Activated naive CD4-positive, alpha-beta T cell treated with anti-CD3 and anti-CD28 coated beads, Interleukin-2, amount 50 U/mL, for 72 hours (primary cell): ENCODE measurements around the gene GMDS. TPM values are rescaled to one million over a fixed set of nuclear protein-coding genes. Genes with fewer than 3 reads are reported as not detected.

Source experiments
- ATAC-seq, 2 donors: fragments of 150-1000 bp; cut with Tn5 transposase; 2 replicates each; pipeline ENCODE4 v1.10.0; 2021; ENCODE audit warnings: mild to moderate bottlenecking in 2 of 2, moderate library complexity in 2 of 2
- DNase-seq, 2 donors: peaks; one replicate each; pipeline ENCODE4 v3.0.0; 2021 to 2022; ENCODE audit warnings: low spot score in 2 of 2
- H3K27ac Mint-ChIP-seq, 2 donors: one replicate each; pipeline ENCODE4 v1.8.0; 2022; ENCODE audit warnings: mild to moderate bottlenecking in 2 of 2, mixed read lengths in 2 of 2
- H3K36me3 Mint-ChIP-seq, 2 donors: one replicate each; pipeline ENCODE4 v1.8.0; 2022; ENCODE audit warnings: mixed read lengths in 2 of 2
- H3K9me3 Mint-ChIP-seq, 2 donors: one replicate each; pipeline ENCODE4 v1.8.0; 2022; ENCODE audit warnings: mixed read lengths in 2 of 2
- total RNA-seq, 2 donors: library from RNA; stranded (reverse); gene quantifications; one replicate each; pipeline ENCODE4 v1.2.3, GENCODE V29; 2022

Gene GMDS
- total RNA-seq, 2 donors from 2014 or later: 23.9 to 37.6 TPM

GRCh38 chr6:2141644-2142290 is 103.6 kb downstream of the GMDS start:
- Mint-ChIP-seq H3K9me3 (no peaks in the 10 kb centered on the region), H3K36me3 (no peaks in the 10 kb centered on the region), H3K27ac (no peak overlapping the region)
- ATAC-seq: no peak
- no peak for DNase-seq

DNA sequence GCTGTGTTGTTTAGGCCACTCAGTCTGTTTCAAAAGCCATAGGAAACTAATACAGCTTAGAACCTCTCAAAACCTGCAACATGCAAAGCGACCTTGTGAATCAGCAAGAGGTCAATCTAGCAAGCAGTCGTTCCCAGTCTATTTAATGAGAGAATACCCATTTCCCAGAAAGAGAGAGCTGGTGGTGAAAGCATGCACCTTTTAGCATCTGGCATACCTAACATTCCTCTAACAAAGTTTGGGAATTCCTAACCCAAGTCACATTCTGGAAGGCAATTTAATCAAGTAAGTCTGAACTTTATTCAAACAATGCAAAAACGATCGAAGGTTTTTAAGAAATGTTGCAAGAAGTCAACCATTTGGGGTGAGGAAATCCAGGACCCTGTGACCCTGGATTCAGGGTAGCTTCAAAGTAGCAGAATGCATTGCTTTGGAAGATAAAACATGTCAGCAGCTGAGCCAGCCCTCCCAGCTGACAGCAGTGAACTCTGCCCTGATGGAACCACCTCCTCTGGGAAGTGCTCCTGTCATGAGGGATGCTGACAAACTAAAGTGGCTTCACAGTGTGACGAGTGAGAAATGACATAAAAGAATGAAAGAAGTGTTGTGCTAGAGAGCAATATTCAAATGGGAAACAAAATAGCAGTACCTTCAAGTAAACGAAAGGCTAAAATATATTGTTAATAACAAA is 104.8 kb downstream of the GMDS start:
- Mint-ChIP-seq H3K27ac (no peak overlapping the region), H3K36me3 (no peaks in the 10 kb centered on the region), H3K9me3 (no peaks in the 10 kb centered on the region)
- ATAC-seq: no peak
- no peak for DNase-seq

GRCh38 chr6:2135401-2135800 is 110.0 kb downstream of the GMDS start:
- H3K27ac Mint-ChIP-seq: no peak overlapping the region
- no peak for DNase-seq
- ATAC-seq: no peak
- H3K9me3 Mint-ChIP-seq: no peaks in the 10 kb centered on the region
- no peaks in the 10 kb centered on the region for H3K36me3 Mint-ChIP-seq

DNA sequence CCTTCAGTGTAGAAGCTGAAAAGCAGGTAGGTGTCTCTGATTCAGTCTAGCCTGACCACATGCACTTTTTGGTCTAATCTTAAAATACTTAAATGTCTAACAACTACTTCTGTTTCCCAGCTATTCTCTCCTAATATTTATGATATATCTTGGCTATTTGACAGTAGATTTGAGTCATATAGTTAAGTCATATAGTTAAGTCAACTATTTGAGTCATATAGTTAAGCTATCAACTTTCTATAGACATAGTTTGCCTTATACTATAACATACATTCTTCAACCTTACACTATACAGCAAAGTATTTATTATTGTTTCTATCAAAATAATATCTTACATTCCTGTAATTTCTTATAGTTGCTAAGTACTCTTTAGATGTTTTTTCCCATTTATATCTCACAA is 110.9 kb downstream of the GMDS start:
- ATAC-seq (no peak), DNase-seq (no peak)
- Mint-ChIP-seq H3K9me3 (no peaks in the 10 kb centered on the region), H3K36me3 (no peaks in the 10 kb centered on the region), H3K27ac (no peak overlapping the region)

DNA sequence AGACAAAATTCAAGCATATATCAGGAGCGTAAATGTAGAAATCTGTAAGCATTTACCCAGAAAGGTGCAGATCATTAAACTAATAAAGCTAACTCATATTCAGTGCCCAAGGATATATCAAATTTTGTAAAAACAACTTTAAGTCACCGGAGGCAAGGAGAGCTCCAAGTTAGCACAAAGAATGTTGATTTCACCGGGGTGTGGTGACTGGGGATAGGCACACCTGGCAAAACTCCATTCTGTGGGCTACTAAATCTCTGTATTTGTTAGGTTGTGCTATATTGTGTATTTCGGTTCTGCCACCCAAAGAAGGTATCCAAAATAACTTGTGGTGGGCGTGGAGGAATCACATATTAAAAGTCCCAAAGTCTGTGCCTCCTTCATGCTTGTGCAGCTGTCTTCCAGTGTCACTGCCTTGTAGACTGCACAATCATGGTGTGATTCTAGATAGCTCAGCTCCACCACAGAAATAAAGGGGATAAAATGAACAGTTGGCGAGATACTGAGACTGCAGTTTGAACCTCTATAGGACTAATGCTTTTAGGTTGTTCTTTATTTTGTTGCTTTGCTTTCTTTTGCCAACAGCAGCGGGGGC is 111.6 kb downstream of the GMDS start:
- ATAC-seq: no peak
- H3K36me3 Mint-ChIP-seq: no peaks in the 10 kb centered on the region
- no peak overlapping the region for H3K27ac Mint-ChIP-seq
- H3K9me3 Mint-ChIP-seq: no peaks in the 10 kb centered on the region
- no peak for DNase-seq

DNA sequence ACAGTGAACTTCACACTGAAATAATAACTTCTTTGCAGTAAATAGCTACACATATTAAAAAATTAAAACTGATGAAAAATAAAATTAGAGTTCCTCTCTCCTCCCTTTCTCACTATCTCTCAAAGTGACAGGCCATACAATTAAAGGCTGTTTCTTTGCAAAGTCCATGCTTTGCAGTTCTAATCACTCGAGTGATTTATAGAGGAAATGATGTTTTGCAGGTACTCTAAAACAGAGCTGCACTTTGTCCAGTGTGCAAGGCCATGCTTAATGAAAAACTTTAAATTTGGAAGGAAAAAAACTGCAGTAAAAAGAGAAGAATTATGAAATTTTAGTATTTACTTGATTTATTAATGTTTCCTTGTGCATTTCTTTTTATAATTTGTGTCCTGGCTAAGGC is 112.5 kb downstream of the GMDS start:
- no peak for ATAC-seq
- H3K36me3 Mint-ChIP-seq: no peaks in the 10 kb centered on the region
- H3K9me3 Mint-ChIP-seq: no peaks in the 10 kb centered on the region
- no peak overlapping the region for H3K27ac Mint-ChIP-seq
- DNase-seq: no peak

DNA sequence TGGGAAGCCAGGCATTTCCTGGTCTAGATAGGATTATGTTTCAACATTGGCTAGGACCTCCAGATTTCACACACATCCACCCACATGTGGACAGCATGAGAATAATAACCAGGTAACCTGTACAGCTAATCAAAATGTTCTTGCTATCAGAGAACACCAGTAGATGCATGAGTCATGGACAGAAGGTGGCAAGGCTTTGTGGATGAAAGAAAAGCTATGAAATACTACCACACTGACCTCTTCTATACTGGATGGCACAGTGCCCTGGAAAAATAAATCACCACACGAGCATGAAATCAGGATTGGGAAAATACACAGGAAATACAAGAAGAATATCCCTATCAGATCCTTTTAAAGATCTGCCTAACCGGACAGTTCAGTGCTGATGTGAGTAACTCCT is 113.0 kb downstream of the GMDS start:
- no peak for ATAC-seq
- Mint-ChIP-seq H3K27ac (no peak overlapping the region), H3K36me3 (no peaks in the 10 kb centered on the region), H3K9me3 (no peaks in the 10 kb centered on the region)
- no peak for DNase-seq

GRCh38 chr6:2129182-2129621 is 116.2 kb downstream of the GMDS start:
- DNase-seq: no peak
- H3K9me3 Mint-ChIP-seq: no peaks in the 10 kb centered on the region
- H3K27ac Mint-ChIP-seq: no peak overlapping the region
- ATAC-seq: no peak
- peaks cover 7 to 10% of the 10 kb centered on the region in 2 donors for H3K36me3 Mint-ChIP-seq

- Mint-ChIP-seq H3K9me3 (no peaks in the 10 kb centered on the region), H3K36me3 (peaks cover 7 to 17% of the 10 kb centered on the region in 2 donors), H3K27ac (peak overlapping the region in 1 of 2 donors; percentile 67)
- peak; percentile 35 to 66 for DNase-seq
- peak; percentile 93 to 95 for ATAC-seq
Measured at GRCh38 chr6:2127484-2127911, 117.9 kb downstream of the GMDS start.

GRCh38 chr6:2126351-2126750 is 119.1 kb downstream of the GMDS start:
- H3K36me3 Mint-ChIP-seq: peaks cover 7 to 17% of the 10 kb centered on the region in 2 donors
- H3K27ac Mint-ChIP-seq: no peak overlapping the region
- ATAC-seq: no peak

GRCh38 chr6:2125158-2125557 is 120.2 kb downstream of the GMDS start:
- Mint-ChIP-seq H3K9me3 (no peaks in the 10 kb centered on the region), H3K27ac (no peak overlapping the region), H3K36me3 (peaks cover 15 to 17% of the 10 kb centered on the region in 2 donors)
- no peak for DNase-seq
- no peak for ATAC-seq

More at GRCh38 chr6:2126351-2126750, 119.1 kb downstream of the GMDS start:
- DNase-seq: no peak
- H3K9me3 Mint-ChIP-seq: no peaks in the 10 kb centered on the region

DNA sequence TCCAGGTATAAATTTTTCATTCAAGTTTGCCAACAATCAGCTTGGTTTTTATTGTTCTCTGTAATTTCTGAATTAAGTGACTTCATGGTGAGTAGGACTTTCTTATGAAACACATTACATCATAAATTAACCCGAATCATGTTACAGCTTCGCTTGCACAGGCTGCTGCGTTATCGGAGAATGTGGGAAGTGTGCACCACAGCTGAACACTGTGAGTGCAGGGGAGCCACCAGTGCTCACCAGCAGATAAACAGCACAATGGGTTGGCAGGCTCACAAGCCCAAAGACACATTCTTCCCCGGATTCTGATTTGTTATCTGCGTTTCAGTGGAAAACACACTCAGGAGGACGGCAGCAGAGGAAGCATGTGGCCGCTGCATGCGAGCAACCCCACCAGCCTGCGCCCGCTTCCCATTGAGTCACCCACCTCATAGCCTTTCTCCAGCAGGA is 121.1 kb downstream of the GMDS start:
- ATAC-seq (no peak), DNase-seq (no peak)
- H3K36me3 Mint-ChIP-seq: peaks cover 15 to 17% of the 10 kb centered on the region in 2 donors
- no peaks in the 10 kb centered on the region for H3K9me3 Mint-ChIP-seq
- no peak overlapping the region for H3K27ac Mint-ChIP-seq

- Mint-ChIP-seq H3K9me3 (no peaks in the 10 kb centered on the region), H3K36me3 (peaks cover 15 to 17% of the 10 kb centered on the region in 2 donors), H3K27ac (no peak overlapping the region)
- ATAC-seq: no peak
- no peak for DNase-seq
Measured at GRCh38 chr6:2120912-2121311, 124.5 kb downstream of the GMDS start.

DNA sequence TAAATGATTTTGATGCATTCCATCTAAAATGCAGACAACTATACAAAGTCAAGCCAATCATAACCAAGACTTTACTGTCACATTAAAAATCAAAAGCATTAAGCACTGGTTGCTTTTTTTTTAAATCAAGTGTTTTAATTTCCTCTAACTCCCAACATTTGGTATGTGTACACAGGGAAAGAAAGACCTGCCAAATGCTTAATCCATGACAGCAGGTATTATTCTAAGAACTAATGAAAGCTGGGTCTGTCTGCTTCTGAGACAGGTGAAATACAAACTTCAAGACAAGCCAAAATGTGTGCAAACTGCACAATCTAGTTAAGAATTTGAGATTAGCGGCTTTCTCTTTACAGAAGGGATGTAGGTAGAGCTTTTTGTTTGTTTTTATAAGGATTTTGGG is 126.1 kb downstream of the GMDS start:
- H3K9me3 Mint-ChIP-seq: no peaks in the 10 kb centered on the region
- H3K36me3 Mint-ChIP-seq: peaks cover 8 to 10% of the 10 kb centered on the region in 2 donors
- DNase-seq (no peak), ATAC-seq (no peak)
- no peak overlapping the region for H3K27ac Mint-ChIP-seq

- H3K27ac Mint-ChIP-seq: no peak overlapping the region
- DNase-seq (no peak), ATAC-seq (no peak)
- H3K36me3 Mint-ChIP-seq: peaks cover 11 to 19% of the 10 kb centered on the region in 2 donors
- H3K9me3 Mint-ChIP-seq: peaks cover 0 to 5% of the 10 kb centered on the region in 2 donors
Measured at GRCh38 chr6:2118136-2118535, 127.3 kb downstream of the GMDS start.

DNA sequence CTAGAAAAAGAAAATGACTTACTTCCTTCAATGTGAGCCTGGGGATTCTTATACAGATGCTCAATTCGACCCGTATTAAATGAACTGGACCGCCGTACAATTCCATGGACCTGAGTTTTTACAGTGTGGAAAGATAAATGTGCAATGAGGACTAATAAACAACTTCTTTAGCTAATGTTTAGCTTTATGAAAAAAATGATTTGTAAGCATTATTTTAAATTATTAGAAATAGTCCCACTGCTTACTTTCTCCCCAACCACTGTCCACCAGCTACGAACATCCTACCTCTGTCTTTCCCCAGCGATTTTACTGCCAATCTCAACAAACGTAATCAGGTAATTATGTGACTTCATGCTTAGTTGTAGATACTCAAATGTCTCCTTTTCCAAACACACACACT is 128.0 kb downstream of the GMDS start:
- Mint-ChIP-seq H3K36me3 (peaks cover 12 to 26% of the 10 kb centered on the region in 2 donors), H3K9me3 (peaks cover 0 to 12% of the 10 kb centered on the region in 2 donors), H3K27ac (no peak overlapping the region)
- DNase-seq (no peak), ATAC-seq (no peak)

- Mint-ChIP-seq H3K9me3 (peaks cover 0 to 12% of the 10 kb centered on the region in 2 donors), H3K27ac (no peak overlapping the region), H3K36me3 (peaks cover 12 to 33% of the 10 kb centered on the region in 2 donors)
- ATAC-seq: no peak
- no peak for DNase-seq
Measured at GRCh38 chr6:2116496-2116895, 128.9 kb downstream of the GMDS start.
